GM18505 (cell line): ENCODE data around the gene REM2.
A peak's percentile ranks its signal among the peaks of the same experiment; 100 is the strongest.
"Not testable (repeated sequence)": the region's sequence is repeated elsewhere in the genome, so short reads cannot be mapped to it uniquely, and the experiment has no call there.

ENCODE experiments used
- ATAC-seq: cut with Tn5 transposase; IDR thresholded peaks from one replicate; pipeline ENCODE4 v1.9.1; 2021; ENCODE audit not compliant: unreplicated experiment
- POLR2A ChIP-seq: IDR thresholded peaks from 4 replicates; pipeline ENCODE4 v1.6.1; 2011; ENCODE audit warnings: borderline replicate concordance; ENCODE audit not compliant: insufficient read depth, insufficient read length; ENCODE audit errors: extremely low read depth

REM2 gene

DNA sequence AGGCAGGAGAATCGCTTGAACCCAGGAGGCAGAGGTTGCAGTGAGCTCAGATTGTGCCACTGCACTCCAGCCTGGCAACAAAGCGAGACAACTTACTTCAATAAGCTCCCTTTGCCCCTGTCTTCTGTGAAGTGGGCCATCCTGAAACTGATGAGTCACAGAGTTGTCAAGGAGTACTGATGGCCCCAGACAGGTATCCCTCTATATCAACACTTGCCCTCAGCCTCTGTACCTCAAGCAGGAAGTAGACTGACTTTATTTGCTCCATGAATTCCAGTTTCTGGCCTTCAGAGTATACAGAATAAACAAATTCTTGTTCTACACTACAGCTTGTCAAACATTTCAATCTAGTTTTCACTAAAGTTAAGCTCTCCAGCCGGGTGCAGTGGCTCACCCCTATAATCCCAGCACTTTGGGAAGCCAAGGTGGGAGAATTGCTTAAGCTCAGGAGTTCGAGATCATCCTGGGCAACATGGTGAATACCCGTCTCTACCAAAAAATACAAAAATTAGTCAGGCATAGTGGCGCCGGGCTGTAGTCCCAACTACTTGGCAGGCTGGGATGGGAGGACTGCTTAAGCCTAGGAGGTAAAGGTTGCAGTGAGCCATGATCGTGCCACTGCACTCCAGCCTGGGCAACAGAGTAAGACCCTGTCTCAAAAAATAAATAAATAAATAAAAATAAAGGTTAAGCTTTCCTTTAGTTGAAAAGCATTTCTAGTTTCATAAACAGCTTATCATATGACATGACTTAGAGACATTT, 27.9 kb upstream of the REM2 start:
- ATAC-seq = no peak
- TF ChIP-seq POLR2A = no peak

DNA sequence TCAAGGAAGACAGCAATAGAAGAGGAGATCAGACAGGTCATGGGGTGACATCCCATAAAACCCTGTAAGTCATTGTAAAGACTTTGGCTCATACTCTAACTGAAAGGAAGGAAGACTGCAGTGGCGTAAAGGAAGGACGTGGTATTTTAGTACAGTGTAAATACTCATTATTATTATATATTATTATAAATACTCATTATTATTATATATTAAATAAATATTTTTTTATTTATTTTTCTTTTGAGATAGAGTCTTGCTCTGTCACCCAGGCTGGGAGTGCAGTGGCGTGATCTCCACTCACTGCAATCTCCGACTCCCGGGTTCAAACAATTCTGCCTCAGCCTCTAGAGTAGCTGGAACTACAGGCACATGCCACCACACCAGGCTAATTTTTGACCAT, 26.6 kb upstream of the REM2 start:
- ATAC-seq = no peak
- no peak for TF ChIP-seq POLR2A

DNA sequence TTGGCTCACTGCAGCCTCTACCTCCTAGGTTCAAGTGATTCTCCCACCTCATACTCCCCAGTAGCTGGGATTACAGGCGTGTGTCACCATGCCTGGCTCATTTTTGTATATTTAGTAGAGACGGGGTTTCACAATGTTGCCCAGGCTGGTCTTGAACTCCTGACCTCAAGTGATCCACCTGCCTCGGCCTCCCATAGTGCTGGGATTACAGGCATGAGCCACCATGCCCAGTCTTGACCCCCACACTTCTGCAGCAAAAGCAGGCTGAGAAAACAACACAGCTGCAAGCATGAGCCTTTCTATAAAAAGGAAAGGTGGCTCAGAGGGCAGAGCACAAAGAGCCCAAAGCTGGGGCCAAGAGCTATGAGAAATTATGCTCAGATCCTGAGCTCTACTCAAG, 22.6 kb upstream of the REM2 start:
- ATAC-seq = not testable (repeated sequence)

DNA sequence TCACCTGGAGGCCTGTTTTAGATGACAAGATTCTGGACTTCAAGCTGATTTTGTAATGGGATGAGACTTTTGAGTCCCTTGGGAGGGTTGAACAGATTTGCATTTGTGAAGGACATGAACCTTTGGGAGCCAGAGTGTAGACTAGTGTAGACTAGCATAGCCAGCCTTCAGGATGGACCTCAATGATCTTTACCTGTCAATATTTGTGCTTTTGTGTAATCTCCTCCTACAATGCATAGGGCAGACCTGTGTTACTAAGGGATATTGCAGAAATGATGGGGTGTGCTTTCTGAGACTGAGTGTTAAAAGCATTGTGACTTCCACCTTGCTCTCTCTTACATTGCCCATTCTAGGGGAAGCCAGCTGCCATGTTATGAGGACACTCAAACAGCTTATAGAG, 21.4 kb upstream of the REM2 start:
- ATAC-seq = no peak
- no peak for TF ChIP-seq POLR2A

DNA sequence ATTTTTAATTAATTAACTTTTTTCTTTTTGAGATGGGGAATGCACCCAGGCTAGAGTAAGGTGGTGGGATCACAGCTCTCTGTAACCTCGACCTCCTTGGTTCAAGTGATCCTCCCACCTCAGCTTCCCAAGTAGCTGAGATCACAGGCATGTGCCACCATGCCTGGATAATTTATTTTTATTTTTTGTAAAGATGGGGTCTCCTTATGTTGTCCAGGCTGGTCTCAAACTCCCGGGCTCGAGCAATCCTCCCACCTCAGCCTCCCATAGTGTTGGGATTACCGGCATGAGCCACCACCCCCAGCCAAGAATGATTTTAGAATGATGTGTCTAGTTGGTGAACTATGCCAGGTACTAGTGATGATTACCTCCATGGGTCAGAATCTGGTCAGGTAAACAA, 18.0 kb upstream of the REM2 start:
- TF ChIP-seq POLR2A = no peak
- no peak for ATAC-seq

DNA sequence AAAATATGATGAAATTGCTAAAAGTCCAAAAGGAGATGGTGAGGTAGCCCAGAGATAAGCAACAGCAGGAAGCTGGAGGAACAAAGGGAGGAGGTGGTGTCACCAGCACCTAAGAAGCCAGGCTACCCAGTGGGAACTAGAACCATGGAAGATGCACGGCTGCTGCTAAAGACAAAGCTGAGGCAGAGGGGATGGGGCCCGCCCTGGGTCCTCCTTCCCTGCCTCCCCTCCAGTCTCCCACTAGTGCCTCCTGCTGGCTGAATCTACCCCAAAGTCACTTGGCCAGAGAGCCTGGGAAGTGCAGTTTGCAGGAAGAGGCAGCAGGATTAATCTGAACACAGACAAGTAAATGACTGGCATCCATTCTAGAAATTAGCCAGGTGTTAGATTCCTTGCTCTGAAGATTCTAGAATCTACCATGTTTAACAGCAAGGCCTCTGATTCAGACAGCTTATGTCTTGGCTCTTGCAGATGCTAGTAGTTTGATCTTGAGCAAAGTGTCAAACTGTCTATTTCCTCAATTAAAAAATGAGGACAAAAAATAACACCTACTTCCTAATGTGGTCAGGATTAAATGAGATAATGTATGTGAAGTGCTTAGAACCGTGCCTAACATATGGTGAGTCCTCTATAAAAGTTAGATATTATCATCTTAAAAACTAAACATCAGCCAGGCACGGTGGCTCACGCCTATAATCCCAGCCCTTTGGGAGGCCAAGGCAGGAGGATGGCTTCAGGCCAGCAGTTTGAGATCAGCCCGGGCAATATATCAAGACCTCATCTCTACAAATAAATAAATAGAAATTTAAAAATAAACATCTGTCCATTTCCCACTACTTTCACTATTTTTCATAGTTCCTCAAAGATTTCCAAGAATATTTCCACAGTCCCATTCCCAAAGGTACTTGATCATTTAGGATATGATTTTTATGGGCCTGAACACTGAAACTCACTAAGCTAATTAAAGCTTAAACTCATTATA, 17.3 kb upstream of the REM2 start:
- TF ChIP-seq POLR2A = no peak

DNA sequence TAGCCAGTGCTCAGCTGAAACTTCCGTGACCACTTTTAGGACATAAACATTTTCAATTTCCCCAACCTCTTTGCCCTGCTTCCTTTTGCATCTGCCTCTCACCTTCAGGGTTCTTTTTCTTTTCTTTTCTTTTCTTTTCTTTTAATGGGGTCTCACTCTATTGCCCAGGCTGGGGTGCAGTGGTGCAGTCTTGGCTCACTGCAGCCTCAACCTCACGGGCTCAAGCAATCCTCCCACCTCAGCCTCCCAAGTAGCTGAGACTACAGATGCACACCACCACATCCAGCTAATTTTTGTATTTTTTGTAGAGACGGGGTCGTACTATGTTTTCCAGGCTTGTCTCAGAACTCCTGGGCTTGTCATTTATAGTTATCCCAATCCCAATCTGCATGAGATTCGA, 16.1 kb upstream of the REM2 start:
- ATAC-seq = no peak
- no peak for TF ChIP-seq POLR2A

More for the DNA sequence above, 17.3 kb upstream of the REM2 start:
- no peak for ATAC-seq

DNA sequence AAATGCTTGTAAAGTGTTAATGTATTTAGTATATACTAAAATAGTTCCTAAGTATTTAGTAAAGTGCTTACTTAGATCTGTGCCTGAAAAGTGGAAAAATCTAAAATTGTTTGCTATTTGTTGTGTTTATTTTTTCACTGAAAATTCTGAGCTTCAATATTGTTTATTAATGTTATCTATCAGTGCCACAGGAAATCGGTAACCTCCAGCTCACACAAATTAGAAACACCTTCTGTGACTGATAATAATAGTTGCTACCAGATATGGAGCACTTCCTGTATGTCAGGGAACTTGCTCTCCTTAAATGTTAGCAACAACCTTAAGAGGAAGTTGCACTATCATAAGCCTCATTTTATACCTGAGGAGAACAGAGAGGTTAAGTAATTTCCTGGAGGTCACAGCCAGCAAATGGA, 12.2 kb upstream of the REM2 start:
- ATAC-seq = peak; percentile 25
- TF ChIP-seq POLR2A = no peak

DNA sequence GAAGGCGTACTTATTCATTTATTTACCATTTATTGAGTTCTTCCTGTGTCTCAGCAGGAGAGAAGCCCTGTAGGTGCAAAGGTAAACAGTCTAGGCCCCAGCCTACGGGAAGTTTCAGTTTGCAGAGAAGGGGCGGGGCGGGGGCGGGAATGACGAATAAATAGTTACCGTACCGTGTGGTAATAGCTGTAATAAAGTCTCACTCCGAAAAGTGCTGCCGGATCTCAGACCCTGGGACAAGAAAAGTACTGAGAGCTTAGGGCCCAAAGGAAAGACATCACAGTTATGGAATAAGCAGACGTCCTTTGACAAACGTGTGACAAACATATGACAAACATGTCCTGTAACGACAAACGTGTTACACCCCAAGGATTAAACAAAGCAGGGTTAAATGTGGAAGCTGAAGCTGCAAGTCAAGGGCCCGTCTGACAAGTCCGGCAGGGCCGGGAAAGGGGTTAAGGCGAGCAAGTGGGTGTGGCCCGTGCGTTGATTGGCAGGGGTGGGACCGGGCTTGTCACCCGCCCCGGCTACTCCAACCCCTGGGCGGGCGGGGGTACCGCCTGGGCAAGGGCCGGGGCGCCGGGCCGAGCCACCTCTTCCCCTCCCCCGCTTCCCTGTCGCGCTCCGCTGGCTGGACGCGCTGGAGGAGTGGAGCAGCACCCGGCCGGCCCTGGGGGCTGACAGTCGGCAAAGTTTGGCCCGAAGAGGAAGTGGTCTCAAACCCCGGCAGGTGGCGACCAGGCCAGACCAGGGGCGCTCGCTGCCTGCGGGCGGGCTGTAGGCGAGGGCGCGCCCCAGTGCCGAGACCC, 11.6 kb upstream of the REM2 start, which contains the start of gene LRP10:
LRP10 (plus strand) TSS at position 517 of the 809 bp plus-strand sequence. CDS start 564 bp downstream, outside the sequence.
- ATAC-seq = peak; percentile 67
- peak; percentile 77 for TF ChIP-seq POLR2A

DNA sequence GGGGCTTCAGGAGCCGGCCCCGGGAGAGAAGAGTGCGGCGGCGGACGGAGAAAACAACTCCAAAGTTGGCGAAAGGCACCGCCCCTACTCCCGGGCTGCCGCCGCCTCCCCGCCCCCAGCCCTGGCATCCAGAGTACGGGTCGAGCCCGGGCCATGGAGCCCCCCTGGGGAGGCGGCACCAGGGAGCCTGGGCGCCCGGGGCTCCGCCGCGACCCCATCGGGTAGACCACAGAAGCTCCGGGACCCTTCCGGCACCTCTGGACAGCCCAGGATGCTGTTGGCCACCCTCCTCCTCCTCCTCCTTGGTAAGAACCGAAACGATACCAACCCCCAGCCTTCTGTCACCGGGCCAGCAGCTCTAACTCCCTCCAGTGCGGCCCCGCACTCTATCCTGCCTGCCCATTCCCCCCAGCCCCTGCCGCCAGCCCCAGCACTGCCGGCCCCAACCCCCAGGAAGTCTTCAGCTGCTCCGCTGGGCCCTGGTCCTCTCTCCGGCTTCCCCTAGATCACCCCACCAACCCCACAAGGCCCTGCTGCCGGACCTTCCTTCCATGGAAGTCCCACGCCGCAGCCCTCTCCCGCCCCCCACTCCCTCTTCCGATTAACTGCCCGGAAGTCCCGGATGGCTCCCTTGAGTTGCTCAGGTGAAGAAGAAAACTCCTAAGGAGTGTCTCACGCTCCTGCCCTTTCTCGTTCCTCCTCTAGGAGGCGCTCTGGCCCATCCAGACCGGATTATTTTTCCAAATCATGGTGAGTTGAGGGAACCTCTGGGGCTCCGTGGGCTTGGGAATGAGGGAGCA, 10.8 kb upstream of the REM2 start:
- peak; percentile 11 for ATAC-seq
- TF ChIP-seq POLR2A = no peak

DNA sequence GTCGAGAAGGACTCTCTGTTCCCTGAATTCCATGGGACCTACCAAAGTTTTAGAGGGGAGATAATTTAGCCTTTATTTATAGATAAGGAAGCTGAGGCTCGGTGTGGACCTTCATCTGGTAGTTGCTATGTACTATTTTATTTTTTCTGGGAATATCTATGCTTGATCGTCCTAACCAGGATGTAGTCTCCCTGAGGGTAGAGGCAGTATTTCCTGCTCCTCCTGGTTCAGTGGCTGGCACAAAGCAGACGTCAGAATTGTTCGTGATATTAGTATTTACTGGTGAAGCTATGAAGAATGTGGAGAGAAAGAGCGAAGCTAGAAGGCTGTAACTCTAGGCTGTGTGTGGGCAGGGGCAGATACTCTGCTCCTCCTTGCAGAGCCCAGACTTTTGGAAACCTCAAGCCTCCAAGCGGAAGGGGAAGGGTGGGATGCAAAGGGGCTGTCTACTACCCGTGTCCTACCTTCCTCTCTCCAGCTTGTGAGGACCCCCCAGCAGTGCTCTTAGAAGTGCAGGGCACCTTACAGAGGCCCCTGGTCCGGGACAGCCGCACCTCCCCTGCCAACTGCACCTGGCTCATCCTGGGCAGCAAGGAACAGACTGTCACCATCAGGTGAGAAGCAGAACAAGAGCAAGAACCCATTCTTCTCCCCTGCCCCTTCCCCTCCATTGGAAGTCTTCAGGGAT, 10.0 kb upstream of the REM2 start:
- ATAC-seq = no peak
- no peak for TF ChIP-seq POLR2A
